Transverse colon (tissue), 3 donors: Measurements from ENCODE around the gene TLCD2.

Source experiments
- CTCF ChIP-seq, 5 experiments: fragments of 200-600 bp in 3 of 5; fragments of 450-650 bp in 2 of 5; sonication (generic) in 3 of 5; IDR thresholded peaks; 1 replicate in 2 of 5; 2 replicates in 3 of 5; pipeline ENCODE4 v1.5.1; 2016 to 2017; ENCODE audit warnings: antibody characterized with exemption in 5 of 5, inconsistent platforms in 3 of 5, mild to moderate bottlenecking in 2 of 5, moderate library complexity in 1 of 5
- POLR2A ChIP-seq: fragments of 450-650 bp; IDR thresholded peaks from one replicate; pipeline ENCODE4 v1.6.1; 2016; ENCODE audit warnings: antibody characterized with exemption, mild to moderate bottlenecking, moderate library complexity

GRCh38 chr17:1737531-1738291, 27.5 kb upstream of the TLCD2 start:
- TF ChIP-seq CTCF (IDR thresholded peaks at IDR 0.05) = no peak
- no peak for TF ChIP-seq POLR2A
